Activated CD8-positive, alpha-beta memory T cell treated with anti-CD3 and anti-CD28 coated beads for 4 hours (primary cell): ENCODE results near the gene KIF9.
"Not testable (repeated sequence)": the region's sequence is repeated elsewhere in the genome, so short reads cannot be mapped to it uniquely, and the experiment has no call there.

Experiments
- DNase-seq, 2 donors: peaks; one replicate each; pipeline ENCODE4 v3.0.0-alpha.2; 2020; ENCODE audit warnings: low read depth in 2 of 2

Gene KIF9

DNA sequence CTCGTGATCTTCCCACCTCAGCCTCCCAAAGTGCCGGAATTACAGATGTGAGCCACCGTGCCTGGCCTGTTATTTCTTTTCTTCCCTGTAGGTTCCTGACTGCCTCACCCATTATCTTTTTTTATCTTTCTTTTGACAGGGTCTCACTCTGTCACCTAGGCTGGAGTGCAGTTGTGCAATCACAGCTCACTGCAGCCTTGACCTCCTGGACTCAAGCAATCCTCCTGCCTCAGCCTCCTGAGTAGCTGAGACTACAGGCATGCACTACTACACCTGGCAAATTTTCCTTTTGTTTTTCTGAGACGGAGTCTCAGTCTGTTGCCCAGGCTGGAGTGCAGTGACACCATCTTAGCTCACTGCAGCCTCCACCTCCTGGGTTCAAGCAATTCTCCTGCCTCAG, 100.9 kb downstream of the KIF9 start:
- DNase-seq: not testable (repeated sequence)

DNA sequence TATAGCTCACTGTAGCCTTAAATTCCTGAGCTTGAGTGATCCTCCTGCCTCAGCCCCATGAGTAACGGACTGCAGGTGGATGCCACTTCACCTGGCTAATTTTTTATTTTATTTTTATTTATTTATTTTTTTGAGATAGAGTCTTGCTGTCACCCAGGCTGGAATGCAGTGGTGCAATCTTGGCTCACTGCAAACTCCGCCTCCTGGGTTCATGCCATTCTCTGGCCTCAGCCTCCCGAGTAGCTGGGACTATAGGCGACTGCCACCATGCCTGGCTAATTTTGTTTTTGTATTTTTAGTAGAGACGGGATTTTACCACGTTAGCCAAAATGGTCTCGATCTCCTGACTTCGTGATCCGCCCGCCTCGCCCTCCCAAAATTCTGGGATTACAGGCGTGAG, 102.6 kb downstream of the KIF9 start:
- not testable (repeated sequence) for DNase-seq
